Caco-2 (cell line): ENCODE results near the gene IL27RA. TPM values are rescaled to one million over a fixed set of nuclear protein-coding genes. Genes with fewer than 3 reads are reported as not detected.

Source experiments
- BruUV-seq: library from RNA; stranded (reverse); fragments of 400-500 nt; replicated peaks from 2 replicates; lab custom pipeline; 2021; lab: Mats Ljungman, UMichigan
- CTCF ChIA-PET: fragments of 300-600 bp; sonication (Branson Sonifier 250); formaldehyde crosslinking; loops from one replicate; lab custom pipeline; 2022; ENCODE audit warnings: antibody characterized with exemption; lab: Charles Lee
- POLR2A ChIA-PET: fragments of 300-600 bp; sonication (Branson Sonifier 250); formaldehyde crosslinking; loops from one replicate; lab custom pipeline; 2022; ENCODE audit warnings: antibody characterized with exemption; lab: Charles Lee
- DNase-seq, 2 experiments: peaks; one replicate each; pipeline versions ENCODE4 v3.0.0 to v3.0.0-alpha.2; 2020 to 2022
- H3K27me3 ChIP-seq: replicated peaks from 2 replicates; pipeline ENCODE4 v1.6.0; 2011; ENCODE audit warnings: low read length; ENCODE audit not compliant: control insufficient read depth, insufficient read depth
- H3K36me3 ChIP-seq: 2 replicates; pipeline ENCODE4 v1.5.1; 2011; ENCODE audit warnings: low read length; ENCODE audit not compliant: control insufficient read depth, insufficient read depth
- H3K4me1 ChIP-seq: fragments of 250-450 bp; sonication (Bioruptor Pico); 2 replicates; pipeline ENCODE4 v1.5.1; 2020; ENCODE audit warnings: mild to moderate bottlenecking
- H3K4me3 ChIP-seq: 2 replicates; pipeline ENCODE4 v1.5.1; 2011; ENCODE audit warnings: low read depth, mild to moderate bottlenecking, control low read depth, low read length
- H3K9me3 ChIP-seq: fragments of 250-450 bp; sonication (Bioruptor Pico); 2 replicates; pipeline ENCODE4 v1.5.1; 2020; ENCODE audit warnings: mild to moderate bottlenecking, moderate library complexity
- H3K27ac Mint-ChIP-seq: one replicate; pipeline ENCODE4 v1.8.0; 2022; ENCODE audit warnings: mixed read lengths; ENCODE audit not compliant: unreplicated experiment
- H3K27me3 Mint-ChIP-seq: one replicate; pipeline ENCODE4 v1.8.0; 2022; ENCODE audit warnings: mixed read lengths; ENCODE audit not compliant: insufficient read depth, unreplicated experiment
- H3K36me3 Mint-ChIP-seq: one replicate; pipeline ENCODE4 v1.8.0; 2022; ENCODE audit warnings: mild to moderate bottlenecking, mixed read lengths; ENCODE audit not compliant: insufficient read depth, unreplicated experiment
- H3K4me1 Mint-ChIP-seq: one replicate; pipeline ENCODE4 v1.8.0; 2022; ENCODE audit warnings: low read depth, mixed read lengths; ENCODE audit not compliant: unreplicated experiment
- H3K4me3 Mint-ChIP-seq: one replicate; pipeline ENCODE4 v1.8.0; 2022; ENCODE audit warnings: mild to moderate bottlenecking, moderate library complexity, mixed read lengths; ENCODE audit not compliant: unreplicated experiment
- H3K9me3 Mint-ChIP-seq: one replicate; pipeline ENCODE4 v1.8.0; 2022; ENCODE audit warnings: mixed read lengths; ENCODE audit not compliant: unreplicated experiment
- intact Hi-C: fragments of 100-400 bp; cut with micrococcal nuclease; formaldehyde crosslinking; loops from one replicate; pipeline ENCODE4 v1.10.0; 2022; ENCODE audit not compliant: unreplicated experiment
- total RNA-seq: library from RNA; stranded (reverse); gene quantifications from 2 replicates; pipeline ENCODE4 v1.2.3, GENCODE V29; 2022
- TF ChIP-seq, protein P1 (sequence below), 2 experiments: fragments of 200-600 bp in 1 of 2; IDR thresholded peaks; 1 replicate in 1 of 2; 2 replicates in 1 of 2; pipeline versions ENCODE4 v1.5.1 to v1.8.0; 2011 to 2022; ENCODE audit warnings: antibody characterized with exemption in 1 of 2, control low read depth in 1 of 2, inconsistent platforms in 1 of 2, low read depth in 1 of 2, low read length in 1 of 2, mild to moderate bottlenecking in 1 of 2, moderate library complexity in 1 of 2; ENCODE audit not compliant: insufficient read depth in 1 of 2, severe bottlenecking in 1 of 2, unreplicated experiment in 1 of 2

IL27RA gene
- total RNA-seq, 1 experiment from 2014 or later: 4.7 TPM

DNA sequence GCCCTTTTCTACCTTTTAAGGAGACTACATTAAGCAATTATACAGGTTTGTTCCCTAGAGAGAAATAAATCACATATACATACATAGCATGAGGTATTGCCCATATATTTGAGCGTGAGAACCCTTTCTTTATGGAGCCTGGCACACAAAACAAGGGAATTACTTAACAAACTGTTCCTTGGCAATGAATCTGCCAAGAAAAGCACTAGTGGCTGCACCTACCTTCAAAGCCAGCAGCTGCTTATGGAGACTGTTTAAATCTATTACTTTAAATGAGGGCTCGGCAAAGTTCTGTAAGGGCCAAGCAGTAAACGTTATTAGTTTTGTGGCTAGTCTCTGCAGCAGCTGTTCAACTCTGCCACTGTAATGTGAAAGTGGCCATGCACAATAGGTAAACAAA is 32.5 kb upstream of the IL27RA start:
- no TSS peak for BruUV-seq
- TF ChIP-seq, protein P1, sequence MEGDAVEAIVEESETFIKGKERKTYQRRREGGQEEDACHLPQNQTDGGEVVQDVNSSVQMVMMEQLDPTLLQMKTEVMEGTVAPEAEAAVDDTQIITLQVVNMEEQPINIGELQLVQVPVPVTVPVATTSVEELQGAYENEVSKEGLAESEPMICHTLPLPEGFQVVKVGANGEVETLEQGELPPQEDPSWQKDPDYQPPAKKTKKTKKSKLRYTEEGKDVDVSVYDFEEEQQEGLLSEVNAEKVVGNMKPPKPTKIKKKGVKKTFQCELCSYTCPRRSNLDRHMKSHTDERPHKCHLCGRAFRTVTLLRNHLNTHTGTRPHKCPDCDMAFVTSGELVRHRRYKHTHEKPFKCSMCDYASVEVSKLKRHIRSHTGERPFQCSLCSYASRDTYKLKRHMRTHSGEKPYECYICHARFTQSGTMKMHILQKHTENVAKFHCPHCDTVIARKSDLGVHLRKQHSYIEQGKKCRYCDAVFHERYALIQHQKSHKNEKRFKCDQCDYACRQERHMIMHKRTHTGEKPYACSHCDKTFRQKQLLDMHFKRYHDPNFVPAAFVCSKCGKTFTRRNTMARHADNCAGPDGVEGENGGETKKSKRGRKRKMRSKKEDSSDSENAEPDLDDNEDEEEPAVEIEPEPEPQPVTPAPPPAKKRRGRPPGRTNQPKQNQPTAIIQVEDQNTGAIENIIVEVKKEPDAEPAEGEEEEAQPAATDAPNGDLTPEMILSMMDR (IDR thresholded peaks at IDR 0.05; ENCODE audit: insufficient read depth in 1 of 2, low read depth in 1 of 2, low read length in 1 of 2, severe bottlenecking in 1 of 2, unreplicated experiment in 1 of 2): no peak
- intact Hi-C loops: no loop called here
- Mint-ChIP-seq H3K36me3 (no peaks in the 10 kb centered on the region), H3K27ac (no peak overlapping the region), H3K4me1 (no peaks in the 10 kb centered on the region), H3K4me3 (no peak overlapping the region), H3K27me3 (no peaks in the 10 kb centered on the region), H3K9me3 (no peaks in the 10 kb centered on the region)
- Histone ChIP-seq H3K4me3 (no peak overlapping the region), H3K4me1 (no peaks in the 10 kb centered on the region), H3K27me3 (no peaks in the 10 kb centered on the region), H3K9me3 (no peaks in the 10 kb centered on the region), H3K36me3 (no peaks in the 10 kb centered on the region; the same call in 1 of the 2 replicates)
- no peak for DNase-seq
- ChIA-PET POLR2A (no interaction called here), CTCF (no interaction called here)

GRCh38 chr19:14000691-14001375 is 30.7 kb upstream of the IL27RA start:
- H3K4me1 Mint-ChIP-seq: no peaks in the 10 kb centered on the region
- no peaks in the 10 kb centered on the region for H3K9me3 Mint-ChIP-seq
- ChIA-PET CTCF (no interaction called here), POLR2A (no interaction called here)
- no peaks in the 10 kb centered on the region for H3K9me3 ChIP-seq
- TF ChIP-seq, protein P1 (IDR thresholded peaks at IDR 0.05; ENCODE audit: insufficient read depth in 1 of 2, low read depth in 1 of 2, low read length in 1 of 2, severe bottlenecking in 1 of 2, unreplicated experiment in 1 of 2): no peak
- no peak overlapping the region for H3K27ac Mint-ChIP-seq
- no peak for DNase-seq
- H3K36me3 Mint-ChIP-seq: peaks cover 11% of the 10 kb centered on the region
- H3K36me3 ChIP-seq: no peaks in the 10 kb centered on the region; the same call in 1 of the 2 replicates
- no peaks in the 10 kb centered on the region for H3K4me1 ChIP-seq
- BruUV-seq: no TSS peak
- H3K27me3 ChIP-seq: no peaks in the 10 kb centered on the region
- H3K4me3 ChIP-seq: no peak overlapping the region
- intact Hi-C loops: no loop called here
- no peak overlapping the region for H3K4me3 Mint-ChIP-seq
- no peaks in the 10 kb centered on the region for H3K27me3 Mint-ChIP-seq

DNA sequence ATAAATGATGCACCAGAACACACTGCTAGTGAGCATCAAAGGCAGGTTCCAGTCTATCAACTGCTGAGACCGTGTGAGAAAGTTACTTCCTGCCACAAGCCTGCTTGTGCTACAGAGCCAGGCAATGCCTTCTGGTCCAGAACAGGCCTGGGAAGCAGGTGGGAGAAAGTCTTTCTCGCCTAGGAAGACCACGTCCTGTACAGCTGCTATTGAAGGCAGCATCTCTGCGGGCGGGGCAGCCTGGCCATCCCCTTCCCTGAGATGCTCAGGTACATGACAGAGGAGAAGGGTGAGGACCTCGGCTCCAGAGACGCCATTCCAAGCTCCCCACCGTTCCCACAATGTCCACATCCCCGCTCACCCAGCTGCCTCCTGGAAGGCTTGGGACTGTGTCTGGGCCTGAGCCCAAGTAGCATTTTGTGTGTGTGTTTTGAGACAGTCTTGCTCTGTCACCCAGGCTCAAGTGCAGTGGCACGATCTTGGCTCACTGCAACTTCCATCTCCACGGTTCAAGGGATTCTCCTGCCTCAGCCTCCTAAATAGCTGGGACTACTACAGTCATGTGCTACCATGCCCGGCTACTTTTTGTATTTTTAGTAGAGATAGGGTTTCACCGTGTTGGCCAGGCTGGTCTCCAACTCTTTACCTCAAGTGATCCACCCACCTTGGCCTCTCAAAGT is 28.9 kb upstream of the IL27RA start:
- Histone ChIP-seq H3K4me1 (no peaks in the 10 kb centered on the region), H3K36me3 (no peaks in the 10 kb centered on the region; the same call in 1 of the 2 replicates), H3K4me3 (no peak overlapping the region), H3K27me3 (no peaks in the 10 kb centered on the region), H3K9me3 (no peaks in the 10 kb centered on the region)
- Mint-ChIP-seq H3K4me3 (no peak overlapping the region), H3K27ac (no peak overlapping the region), H3K36me3 (peaks cover 25% of the 10 kb centered on the region), H3K4me1 (no peaks in the 10 kb centered on the region), H3K9me3 (no peaks in the 10 kb centered on the region), H3K27me3 (no peaks in the 10 kb centered on the region)
- BruUV-seq: no TSS peak
- ChIA-PET POLR2A (no interaction called here), CTCF (no interaction called here)
- DNase-seq: no peak
- intact Hi-C loops: no loop called here
- TF ChIP-seq, protein P1 (IDR thresholded peaks at IDR 0.05; ENCODE audit: insufficient read depth in 1 of 2, low read depth in 1 of 2, low read length in 1 of 2, severe bottlenecking in 1 of 2, unreplicated experiment in 1 of 2): no peak
